IMR-90 (cell line): ENCODE data around the gene IL4R. TPM values are rescaled to one million over a fixed set of nuclear protein-coding genes. Genes with fewer than 3 reads are reported as not detected.
A peak's percentile ranks its signal among the peaks of the same experiment; 100 is the strongest.

Source experiments
- ATAC-seq: fragments of 200-7000 bp; cut with Tn5 transposase; 2 replicates; pipeline ENCODE4 v1.9.1; 2020; ENCODE audit warnings: low read depth, mild to moderate bottlenecking, moderate library complexity
- BruUV-seq: library from RNA; stranded (reverse); fragments of 400-500 nt; replicated peaks from 2 replicates; lab custom pipeline; 2021; lab: Mats Ljungman, UMichigan
- CTCF ChIA-PET: fragments of 300-600 bp; formaldehyde crosslinking; extraction: SDS; loops from one replicate; lab custom pipeline; 2021; ENCODE audit warnings: antibody characterized with exemption; lab: Yijun Ruan, JAX
- POLR2A ChIA-PET: fragments of 300-600 bp; sonication (Branson Sonifier 250); formaldehyde crosslinking; loops from one replicate; lab custom pipeline; 2022; ENCODE audit warnings: antibody characterized with exemption; ENCODE audit not compliant: unreplicated experiment; lab: Charles Lee
- DNase-seq: peaks from one replicate; pipeline ENCODE4 v3.0.0; 2013
- H2AFZ ChIP-seq: replicated peaks from 2 replicates; pipeline ENCODE3; 2013; ENCODE audit warnings: low read length, mild to moderate bottlenecking; ENCODE audit not compliant: poor library complexity
- H2AK5ac ChIP-seq: 2 replicates; pipeline ENCODE4 v1.6.1; 2013; ENCODE audit warnings: low read depth, low read length, inconsistent platforms
- H2AK9ac ChIP-seq: replicated peaks from 2 replicates; pipeline ENCODE3; 2013; ENCODE audit warnings: mild to moderate bottlenecking, low read depth, low read length, moderate library complexity; ENCODE audit not compliant: poor library complexity
- H2BK120ac ChIP-seq: 2 replicates; pipeline ENCODE4 v1.6.1; 2013; ENCODE audit warnings: low read depth, low read length, inconsistent platforms
- H2BK15ac ChIP-seq: 3 replicates; pipeline ENCODE4 v1.6.1; 2013; ENCODE audit warnings: low read depth, low read length, inconsistent platforms
- H2BK20ac ChIP-seq: 2 replicates; pipeline ENCODE4 v1.6.1; 2013; ENCODE audit warnings: low read depth, mild to moderate bottlenecking, inconsistent platforms, low read length, moderate library complexity
- H2BK5ac ChIP-seq: 2 replicates; pipeline ENCODE4 v1.6.1; 2013; ENCODE audit warnings: mild to moderate bottlenecking, low read depth, low read length, inconsistent platforms; ENCODE audit not compliant: poor library complexity, severe bottlenecking
- H3K14ac ChIP-seq: replicated peaks from 2 replicates; pipeline ENCODE4 v1.6.1; 2013; ENCODE audit warnings: low read depth, low read length, inconsistent platforms
- H3K18ac ChIP-seq: 2 replicates; pipeline ENCODE4 v1.6.1; 2013; ENCODE audit warnings: low read depth, low read length, control low read depth
- H3K23ac ChIP-seq: 2 replicates; pipeline ENCODE4 v1.6.1; 2013; ENCODE audit warnings: low read depth, low read length, inconsistent platforms
- H3K27ac ChIP-seq: 2 replicates; pipeline ENCODE4 v1.5.1; 2013; ENCODE audit warnings: mild to moderate bottlenecking, control low read depth, low read length; ENCODE audit not compliant: insufficient read depth
- H3K27me3 ChIP-seq: 2 replicates; pipeline ENCODE4 v1.6.1; 2013; ENCODE audit warnings: low read length; ENCODE audit not compliant: control insufficient read depth, insufficient read depth
- H3K36me3 ChIP-seq: 2 replicates; pipeline ENCODE4 v1.6.1; 2013; ENCODE audit warnings: low read length, mixed read lengths; ENCODE audit not compliant: control insufficient read depth, insufficient read depth
- H3K4ac ChIP-seq: 2 replicates; pipeline ENCODE4 v1.6.1; 2013; ENCODE audit warnings: low read depth, low read length, inconsistent platforms
- H3K4me1 ChIP-seq: 2 replicates; pipeline ENCODE4 v1.6.1; 2013; ENCODE audit warnings: low read length, mixed read lengths; ENCODE audit not compliant: control insufficient read depth, insufficient read depth
- H3K4me2 ChIP-seq: 2 replicates; pipeline ENCODE4 v1.6.1; 2013; ENCODE audit warnings: low read depth, mild to moderate bottlenecking, control low read depth, low read length, moderate library complexity
- H3K4me3 ChIP-seq: 2 replicates; pipeline ENCODE4 v1.5.1; 2013; ENCODE audit warnings: low read depth, mild to moderate bottlenecking, control low read depth, low read length, moderate library complexity; ENCODE audit not compliant: insufficient read depth
- H3K56ac ChIP-seq: 2 replicates; pipeline ENCODE4 v1.6.1; 2013; ENCODE audit warnings: low read length, inconsistent platforms; ENCODE audit not compliant: insufficient read depth; ENCODE audit errors: extremely low read depth
- H3K79me1 ChIP-seq, 2 experiments: 2 replicates each; pipeline ENCODE4 v1.6.1; 2013; ENCODE audit warnings: low read length in 2 of 2, inconsistent platforms in 1 of 2, low read depth in 1 of 2
- H3K9ac ChIP-seq: 2 replicates; pipeline ENCODE4 v1.6.1; 2013; ENCODE audit warnings: low read depth, low read length, control low read depth
- H3K9me1 ChIP-seq: 2 replicates; pipeline ENCODE4 v1.6.1; 2013; ENCODE audit warnings: low read length, inconsistent platforms; ENCODE audit not compliant: insufficient read depth
- H3K9me3 ChIP-seq: 2 replicates; pipeline ENCODE4 v1.6.1; 2013; ENCODE audit warnings: low read length; ENCODE audit not compliant: control insufficient read depth, insufficient read depth
- H4K20me1 ChIP-seq: 2 replicates; pipeline ENCODE4 v1.6.1; 2013; ENCODE audit warnings: low read length, inconsistent platforms; ENCODE audit not compliant: insufficient read depth
- H4K5ac ChIP-seq: 2 replicates; pipeline ENCODE4 v1.6.1; 2013; ENCODE audit warnings: mild to moderate bottlenecking, low read depth, low read length, control low read depth
- H4K8ac ChIP-seq, 2 experiments: 2 replicates each; pipeline ENCODE4 v1.6.1; 2013; ENCODE audit warnings: low read depth in 2 of 2, low read length in 2 of 2, control low read depth in 1 of 2, inconsistent platforms in 1 of 2
- H4K91ac ChIP-seq: 2 replicates; pipeline ENCODE4 v1.6.1; 2013; ENCODE audit warnings: low read depth, low read length, inconsistent platforms; ENCODE audit not compliant: insufficient read depth
- CEBPB ChIP-seq: IDR thresholded peaks from 2 replicates; pipeline ENCODE4 v1.6.1; 2012; ENCODE audit warnings: low read depth, low read length, improper control_type of control experiment
- ELK1 ChIP-seq: fragments of 150-350 bp; IDR thresholded peaks from 2 replicates; pipeline ENCODE4 v1.6.1; 2016; ENCODE audit warnings: low read depth, mild to moderate bottlenecking, low read length, moderate library complexity, borderline replicate concordance
- WGBS, 2 experiments: methylation state at CpG; one replicate each; pipeline versions ENCODE4 v1.1.5 to v1.1.7; 2013; ENCODE audit warnings: missing lambda C conversion rate in 2 of 2; ENCODE audit not compliant: insufficient read length in 1 of 2; ENCODE audit errors: extremely low coverage in 2 of 2; 5-methylcytosine and 5-hydroxymethylcytosine counted together
- dilution Hi-C: fragments of 300-500 bp; cut with HindIII; formaldehyde crosslinking; loops from one replicate; pipeline ENCODE4 v1.14.3; 2018; ENCODE audit warnings: low sequenced_read_pairs; ENCODE audit not compliant: unreplicated experiment
- in situ Hi-C: fragments of 300-500 bp; cut with MboI; formaldehyde crosslinking; loops from 3 replicates; pipeline ENCODE4 v1.14.3; 2019; ENCODE audit warnings: low sequenced_read_pairs, inconsistent platforms, mixed read lengths
- intact Hi-C: fragments of 100-400 bp; cut with micrococcal nuclease; formaldehyde crosslinking; loops from 2 replicates; pipeline ENCODE4 v1.10.0; 2022
- polyA plus RNA-seq, 3 experiments: library from polyadenylated mRNA; depleted of rRNA; stranded (reverse); fragments of >200 nt; gene quantifications; 2 replicates each; pipeline ENCODE4 v1.2.3, GENCODE V29; 2012; ENCODE audit warnings: low replicate concordance in 1 of 3
- total RNA-seq: library from RNA; depleted of rRNA; stranded (reverse); fragments of >200 nt; gene quantifications from 2 replicates; pipeline ENCODE4 v1.2.3, GENCODE V29; 2012

Gene IL4R
- total and polyA plus RNA-seq, 2 of the 4 experiments (the other 2 are of a cell fraction) = 6.3 to 18.7 TPM

GRCh38 chr16:27317738-27318391, 4.1 kb downstream of the IL4R start:
- H3K9me3 ChIP-seq = no peaks in the 10 kb centered on the region
- H2BK20ac ChIP-seq = peak overlapping the region; percentile 80; the same call in 1 of the 2 replicates
- ChIA-PET CTCF (interaction anchor here (1.4 kb wide), 1 partner anchor 83 kb away, joined by 4 read pairs; no protein-coding TSS in a partner anchor), POLR2A (interaction anchor here (0.5 to 0.8 kb wide), 2 partner anchors 9 to 871 kb away, joined by 3 to 4 read pairs; no protein-coding TSS in a partner anchor)
- in situ Hi-C loops (loop anchor here (5.0 kb wide), 1 partner anchor 76 kb away; no protein-coding TSS in a partner anchor), dilution Hi-C loops (no loop called here), intact Hi-C loops (no loop called here)
- peak overlapping the region; percentile 64; the same call in 1 of the 2 replicates for H2BK120ac ChIP-seq
- peak overlapping the region; percentile 71 for H3K27ac ChIP-seq
- H3K27me3 ChIP-seq = no peaks in the 10 kb centered on the region
- no peak overlapping the region; the same call in 1 of the 2 replicates for H3K56ac ChIP-seq
- ATAC-seq (no peak), DNase-seq (no peak)
- H3K4ac ChIP-seq = peak overlapping the region; percentile 81
- peaks cover 27% of the 10 kb centered on the region for H3K36me3 ChIP-seq
- H2BK15ac ChIP-seq = 0 out of 3 replicates have a peak overlapping the region, but pooled peaks have one; percentile 47
- H3K4me1 ChIP-seq = peaks cover 37% of the 10 kb centered on the region
- H2BK5ac ChIP-seq = peak overlapping the region; percentile 57
- H3K79me1 ChIP-seq = peaks cover 7 to 79% of the 10 kb centered on the region in 2 experiments; a peak in 3 of 4 replicates
- H3K9ac ChIP-seq = peak overlapping the region; percentile 31
- H2AK5ac ChIP-seq = peak overlapping the region; percentile 92; the same call in 1 of the 2 replicates
- no peak overlapping the region for H3K4me3 ChIP-seq
- peaks cover 19% of the 10 kb centered on the region for H3K9me1 ChIP-seq
- peak overlapping the region; percentile 62 for H4K91ac ChIP-seq
- BruUV-seq = no TSS peak
- TF ChIP-seq ELK1 (no peak), CEBPB (no peak)
- peak overlapping the region; percentile 75 for H3K14ac ChIP-seq
- peak overlapping the region; percentile 4; the same call in 1 of the 2 replicates for H4K5ac ChIP-seq
- H4K8ac ChIP-seq = peak overlapping the region; percentile 53 to 58; a peak in 3 of 4 replicates
- H2AFZ ChIP-seq = no peak overlapping the region
- H3K23ac ChIP-seq = peak overlapping the region; percentile 48; the same call in 1 of the 2 replicates
- H4K20me1 ChIP-seq = peaks cover 49% of the 10 kb centered on the region
- 95% methylated on average over 6 of the region's 10 CpGs; no CpG with 5 or more reads in 1 of the 2 experiments for WGBS, 2 experiments
- H3K4me2 ChIP-seq = peak overlapping the region; percentile 31
- H3K18ac ChIP-seq = no peak overlapping the region
- H2AK9ac ChIP-seq = no peak overlapping the region
